ENCODE measurements around the gene ADD3.

DNA sequence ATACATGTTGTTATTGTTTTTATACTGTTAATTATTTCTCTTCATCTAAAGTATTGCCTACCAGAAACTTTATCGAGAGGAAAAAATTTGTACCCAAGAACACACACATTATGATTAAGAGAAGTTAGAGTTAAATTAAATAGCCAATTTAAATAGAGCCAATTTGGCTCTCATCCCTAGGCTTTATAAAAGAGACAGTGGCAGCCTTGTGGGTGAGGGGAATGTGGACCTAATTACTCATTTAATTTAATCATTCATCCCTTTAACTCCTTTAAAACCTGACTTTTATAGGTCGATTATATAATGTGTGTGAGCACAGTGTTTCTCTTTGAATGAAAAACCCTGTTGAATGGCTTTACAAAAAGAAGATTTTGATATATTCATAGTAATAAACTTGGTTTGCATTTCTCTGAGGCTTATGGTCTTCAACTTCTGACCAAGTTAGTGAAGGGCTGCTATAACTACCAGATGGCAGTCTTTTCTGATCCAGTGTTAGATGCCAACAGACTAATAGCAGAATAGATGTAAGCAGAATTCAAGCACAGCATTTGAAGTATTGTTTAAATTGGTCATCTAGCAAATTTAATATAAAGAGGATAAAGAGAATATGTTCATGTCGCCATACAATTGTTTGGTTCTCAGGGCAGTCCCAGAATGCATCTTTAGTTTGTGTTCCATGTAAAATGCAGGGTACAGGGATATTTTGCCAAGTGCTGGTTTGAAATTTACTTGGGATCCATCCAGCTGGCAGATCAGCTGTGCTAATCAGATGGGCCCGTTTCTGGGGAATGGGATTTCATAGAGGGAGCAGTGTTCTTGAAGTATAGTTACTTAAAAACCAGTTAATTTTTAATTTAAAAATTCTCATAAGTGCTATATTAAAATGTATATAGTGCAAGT, 25.3 kb downstream of the ADD3 start:
- TF ChIP-seq, protein P1, sequence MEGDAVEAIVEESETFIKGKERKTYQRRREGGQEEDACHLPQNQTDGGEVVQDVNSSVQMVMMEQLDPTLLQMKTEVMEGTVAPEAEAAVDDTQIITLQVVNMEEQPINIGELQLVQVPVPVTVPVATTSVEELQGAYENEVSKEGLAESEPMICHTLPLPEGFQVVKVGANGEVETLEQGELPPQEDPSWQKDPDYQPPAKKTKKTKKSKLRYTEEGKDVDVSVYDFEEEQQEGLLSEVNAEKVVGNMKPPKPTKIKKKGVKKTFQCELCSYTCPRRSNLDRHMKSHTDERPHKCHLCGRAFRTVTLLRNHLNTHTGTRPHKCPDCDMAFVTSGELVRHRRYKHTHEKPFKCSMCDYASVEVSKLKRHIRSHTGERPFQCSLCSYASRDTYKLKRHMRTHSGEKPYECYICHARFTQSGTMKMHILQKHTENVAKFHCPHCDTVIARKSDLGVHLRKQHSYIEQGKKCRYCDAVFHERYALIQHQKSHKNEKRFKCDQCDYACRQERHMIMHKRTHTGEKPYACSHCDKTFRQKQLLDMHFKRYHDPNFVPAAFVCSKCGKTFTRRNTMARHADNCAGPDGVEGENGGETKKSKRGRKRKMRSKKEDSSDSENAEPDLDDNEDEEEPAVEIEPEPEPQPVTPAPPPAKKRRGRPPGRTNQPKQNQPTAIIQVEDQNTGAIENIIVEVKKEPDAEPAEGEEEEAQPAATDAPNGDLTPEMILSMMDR (IDR thresholded peaks at IDR 0.05), result no peak
- no peak for TF ChIP-seq POLR2A (IDR thresholded peaks at IDR 0.05)

All from heart left ventricle (tissue), 13 donors.